Head of caudate nucleus (tissue), 42 donors: Measurements from ENCODE around the gene NRP2.
A peak's percentile ranks its signal among the peaks of the same experiment; 100 is the strongest.

Experiments used
- DNase-seq, 42 donors: peaks; one replicate each; pipeline versions ENCODE4 v3.0.0 to v3.0.0-alpha.2; 2020 to 2021; ENCODE audit warnings: mixed read lengths in 7 of 42
- intact Hi-C: fragments of 100-400 bp; cut with DNase I; formaldehyde crosslinking; loops from one replicate; pipeline ENCODE4 v1.15.0; 2022

NRP2 gene

DNA sequence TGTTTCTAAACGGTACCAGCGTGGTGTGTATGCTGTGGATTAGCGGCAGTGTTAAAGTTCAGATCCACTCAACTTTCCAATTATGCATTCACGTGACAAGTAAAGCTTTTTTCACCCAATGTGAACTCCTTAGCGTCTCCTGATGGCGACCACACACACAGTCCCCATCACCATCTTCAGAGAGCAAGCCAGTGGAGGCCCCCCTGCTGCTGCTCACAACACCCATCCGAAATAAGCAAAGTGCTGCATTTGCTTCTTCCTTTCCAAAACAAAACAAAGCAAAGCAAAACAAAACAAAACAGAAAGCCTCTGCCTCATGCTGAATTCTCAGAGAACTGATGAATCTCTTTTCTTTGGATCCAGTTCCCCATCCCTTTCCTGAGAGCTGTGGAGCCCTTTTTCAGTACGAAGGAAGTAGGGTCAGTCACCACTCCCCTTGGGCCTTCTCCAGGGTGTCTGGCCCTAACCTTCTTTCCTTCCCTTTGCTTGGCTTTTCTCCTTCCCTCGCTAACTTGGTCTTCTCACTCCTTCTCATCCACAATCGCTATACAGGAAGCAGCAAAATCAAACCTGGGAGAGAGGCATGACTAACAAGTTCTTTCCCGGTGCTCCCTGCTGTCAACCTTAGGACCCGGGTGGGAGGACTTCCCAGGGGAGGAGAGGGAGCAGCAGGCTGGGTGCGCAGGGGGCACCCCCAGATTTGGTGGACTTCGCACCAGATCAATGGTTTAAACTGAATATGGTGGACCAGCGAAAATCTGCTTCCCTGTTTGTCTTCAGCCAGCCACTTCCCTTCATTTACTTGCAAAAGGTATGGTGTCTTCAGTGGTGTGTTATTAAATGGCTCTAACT, 56.0 kb downstream of the NRP2 start:
- intact Hi-C loops = no loop called here
- no peak for DNase-seq

DNA sequence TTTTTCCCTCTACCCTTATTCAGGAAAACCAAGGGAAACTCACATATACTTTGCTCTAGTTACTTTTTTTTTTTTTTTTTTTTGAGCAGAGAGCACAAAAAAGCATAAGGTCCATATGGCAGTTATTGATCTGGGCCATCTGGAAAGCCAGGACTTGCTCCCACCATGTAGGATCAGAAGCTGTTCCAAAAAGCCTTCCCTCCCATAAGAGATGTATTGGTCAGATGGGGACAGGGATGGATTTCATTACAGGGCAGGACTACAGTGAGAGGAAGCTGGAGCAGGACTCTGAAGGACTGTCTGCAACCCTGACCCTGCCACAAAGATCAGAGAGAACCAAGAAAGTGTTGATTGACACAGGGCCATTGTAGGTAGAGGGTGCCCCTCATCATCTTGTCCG, 57.3 kb downstream of the NRP2 start:
- intact Hi-C loops = no loop called here
- no peak for DNase-seq

DNA sequence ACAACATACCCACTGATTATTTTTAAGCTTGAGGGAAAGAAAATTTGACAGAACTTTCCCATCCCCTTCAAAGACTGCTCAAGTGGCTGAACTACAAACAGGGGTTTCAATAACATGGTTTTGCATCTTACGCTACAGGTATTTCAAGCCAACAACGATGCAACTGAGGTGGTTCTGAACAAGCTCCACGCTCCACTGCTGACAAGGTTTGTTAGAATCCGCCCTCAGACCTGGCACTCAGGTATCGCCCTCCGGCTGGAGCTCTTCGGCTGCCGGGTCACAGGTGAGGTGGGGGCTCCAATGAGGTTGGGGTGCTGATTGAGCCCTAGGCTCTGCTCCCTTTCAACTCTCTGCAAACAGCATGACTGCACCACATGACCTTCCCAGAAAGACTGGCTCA, 58.1 kb downstream of the NRP2 start:
- DNase-seq = no peak
- intact Hi-C loops = no loop called here

DNA sequence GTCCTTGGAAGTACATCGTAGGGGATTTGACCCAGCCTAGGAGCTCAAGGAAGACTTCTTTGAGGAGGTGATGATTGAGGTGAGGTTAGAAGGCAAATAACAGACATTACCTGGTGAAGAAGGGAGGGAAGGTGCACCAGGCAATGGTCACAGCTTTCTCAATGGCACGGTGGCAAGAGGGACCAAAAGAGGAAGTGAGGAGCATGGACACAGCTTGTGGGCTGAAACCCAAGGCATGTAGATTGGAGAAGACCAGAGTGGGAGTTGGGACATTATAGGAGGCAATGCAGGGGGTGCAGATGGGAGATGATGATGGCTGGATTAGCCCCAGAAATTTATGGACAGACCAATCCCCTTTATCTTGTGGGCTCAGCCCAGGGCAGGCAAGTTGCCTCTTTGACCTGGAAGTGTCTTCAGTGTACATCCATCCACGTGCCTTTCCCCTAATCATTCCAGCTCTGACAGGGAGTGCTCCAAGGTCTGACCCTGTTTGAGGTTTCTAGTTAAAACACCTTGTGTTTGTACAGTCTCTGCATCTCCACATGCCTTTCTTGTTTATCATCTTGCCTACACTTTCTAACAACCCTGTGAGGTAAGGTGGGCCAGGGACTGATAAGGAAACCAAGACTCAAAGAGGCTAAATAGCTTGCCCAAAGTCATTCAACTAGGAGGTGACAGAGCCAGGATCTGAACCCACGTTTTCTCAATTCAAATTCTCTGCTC, 59.1 kb downstream of the NRP2 start:
- intact Hi-C loops = no loop called here
- no peak for DNase-seq

DNA sequence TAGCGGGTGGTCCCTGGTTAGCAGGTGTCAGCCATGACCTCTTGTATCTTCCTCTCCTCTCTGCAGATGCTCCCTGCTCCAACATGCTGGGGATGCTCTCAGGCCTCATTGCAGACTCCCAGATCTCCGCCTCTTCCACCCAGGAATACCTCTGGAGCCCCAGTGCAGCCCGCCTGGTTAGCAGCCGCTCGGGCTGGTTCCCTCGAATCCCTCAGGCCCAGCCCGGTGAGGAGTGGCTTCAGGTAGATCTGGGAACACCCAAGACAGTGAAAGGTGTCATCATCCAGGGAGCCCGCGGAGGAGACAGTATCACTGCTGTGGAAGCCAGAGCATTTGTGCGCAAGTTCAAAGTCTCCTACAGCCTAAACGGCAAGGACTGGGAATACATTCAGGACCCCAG, 60.8 kb downstream of the NRP2 start:
- DNase-seq = no peak
- intact Hi-C loops = no loop called here

DNA sequence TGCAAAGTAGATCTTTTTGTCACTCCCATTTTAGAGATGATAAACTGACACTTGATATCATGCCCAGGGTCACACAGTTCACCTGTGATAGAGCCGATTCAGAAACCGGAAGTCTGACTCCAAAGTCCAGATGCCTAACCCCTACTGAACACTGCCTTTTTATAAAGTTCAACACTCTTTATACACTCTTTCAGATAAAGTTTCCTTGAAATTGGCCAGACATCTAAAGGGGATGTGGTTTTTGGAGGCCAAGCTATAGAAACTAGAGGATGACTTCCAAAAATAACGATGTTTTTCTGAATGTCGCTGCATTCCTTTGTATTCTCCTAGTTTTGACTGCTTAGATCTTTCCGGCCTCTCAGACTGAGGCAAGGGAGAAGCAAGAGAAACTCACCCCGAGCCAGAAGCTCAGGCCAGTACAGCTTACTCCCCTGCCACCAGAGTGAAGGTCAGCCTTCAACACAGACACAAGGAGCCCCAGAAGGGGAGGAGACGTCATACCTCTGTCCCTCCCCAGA, 61.8 kb downstream of the NRP2 start:
- DNase-seq = no peak
- intact Hi-C loops = no loop called here

DNA sequence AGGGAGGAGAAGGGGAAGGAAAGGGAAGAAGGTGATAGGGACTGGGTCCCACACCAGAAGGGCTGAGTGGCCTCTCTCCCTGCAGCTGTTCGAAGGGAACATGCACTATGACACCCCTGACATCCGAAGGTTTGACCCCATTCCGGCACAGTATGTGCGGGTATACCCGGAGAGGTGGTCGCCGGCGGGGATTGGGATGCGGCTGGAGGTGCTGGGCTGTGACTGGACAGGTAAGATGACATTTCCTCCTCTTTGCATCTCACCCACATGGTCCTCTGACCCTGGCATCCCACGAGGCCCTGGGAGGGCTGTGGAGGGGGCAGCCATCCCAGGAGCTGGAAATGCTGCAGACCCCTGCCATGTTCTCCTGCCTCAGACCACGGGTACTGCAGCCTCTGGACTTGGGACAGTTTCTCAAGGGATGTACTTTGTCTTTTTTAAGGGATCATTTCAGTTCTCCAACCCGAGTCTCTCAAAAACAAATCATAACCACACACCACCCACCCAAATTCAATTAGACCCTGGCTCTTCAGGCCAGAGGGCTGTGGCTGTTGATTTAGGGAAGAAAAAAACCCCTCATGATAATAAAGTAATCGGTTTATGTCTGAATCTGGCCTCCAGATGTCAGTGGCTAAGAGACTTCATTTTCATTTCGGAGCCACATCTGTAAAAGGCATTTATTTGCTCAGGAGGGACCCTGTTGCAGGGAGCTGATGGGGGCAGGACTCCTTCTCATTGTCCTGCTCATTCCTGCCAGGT, 63.5 kb downstream of the NRP2 start:
- DNase-seq = no peak
- intact Hi-C loops = no loop called here

DNA sequence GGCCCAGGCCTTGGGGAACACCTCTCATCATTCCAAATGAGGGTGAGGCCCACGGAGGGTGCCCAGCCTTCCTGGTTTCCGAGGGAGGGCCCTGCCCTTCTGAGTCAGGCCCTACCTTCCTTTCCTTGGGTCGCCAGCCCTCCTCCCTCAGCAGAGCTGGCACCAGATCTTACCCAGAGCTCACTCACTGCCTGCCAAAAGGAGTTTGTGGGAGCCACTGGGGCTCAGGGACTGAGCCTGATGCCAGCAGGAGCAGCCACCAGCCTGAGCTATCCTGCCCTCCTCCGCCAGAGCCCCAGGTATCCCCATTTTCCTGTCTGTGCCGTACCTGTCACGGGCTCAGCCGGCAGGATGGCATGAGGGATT, 64.1 kb downstream of the NRP2 start:
- intact Hi-C loops = no loop called here
- peak in 4 of 42 donors; percentile 23 to 54 (median 36) for DNase-seq

DNA sequence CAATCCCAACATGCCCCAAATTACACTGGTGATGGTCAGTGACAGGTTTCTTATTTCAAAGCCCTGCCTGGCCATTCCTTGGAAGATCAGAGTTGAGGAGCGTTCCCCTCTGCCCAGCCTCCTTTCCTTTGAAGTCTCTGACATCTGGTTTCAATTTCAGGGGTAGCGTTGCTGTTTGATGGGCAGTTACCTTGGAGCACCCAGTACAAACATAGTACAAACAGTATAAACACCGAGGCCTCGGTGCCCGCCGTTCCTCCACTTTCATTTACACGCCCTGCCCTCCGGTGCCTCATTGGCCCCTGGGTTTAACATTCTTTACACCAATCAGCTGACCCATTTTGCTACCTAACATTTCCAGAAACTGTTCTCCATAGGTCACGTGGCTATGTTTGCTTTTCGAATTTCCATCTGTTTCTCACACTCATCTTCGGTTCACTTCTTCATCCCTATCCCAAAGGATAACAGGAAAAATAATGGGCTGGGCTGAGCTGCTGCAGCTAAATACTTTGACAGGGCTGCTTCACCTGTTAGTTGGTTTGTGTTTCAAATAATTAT, 65.6 kb downstream of the NRP2 start:
- intact Hi-C loops = no loop called here
- no peak for DNase-seq

DNA sequence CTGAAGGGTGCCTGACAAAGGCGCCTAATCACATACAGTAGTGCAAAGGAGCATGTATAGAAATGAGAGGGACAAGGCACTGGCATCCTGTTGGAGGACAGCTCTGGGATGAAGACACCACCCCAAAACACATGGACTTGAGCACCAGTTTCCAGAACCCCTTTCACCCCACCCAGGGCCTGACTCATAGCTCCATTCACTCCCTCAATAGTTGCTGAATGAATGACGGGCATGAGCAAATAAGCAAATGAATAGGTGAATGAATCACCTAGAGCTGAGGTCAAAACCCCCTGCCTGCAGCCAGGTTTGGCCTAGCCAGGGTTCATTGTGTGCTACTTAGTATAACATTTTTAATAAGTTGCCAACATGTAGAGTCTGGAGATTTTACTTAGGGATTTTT, 66.3 kb downstream of the NRP2 start:
- intact Hi-C loops = no loop called here

DNA sequence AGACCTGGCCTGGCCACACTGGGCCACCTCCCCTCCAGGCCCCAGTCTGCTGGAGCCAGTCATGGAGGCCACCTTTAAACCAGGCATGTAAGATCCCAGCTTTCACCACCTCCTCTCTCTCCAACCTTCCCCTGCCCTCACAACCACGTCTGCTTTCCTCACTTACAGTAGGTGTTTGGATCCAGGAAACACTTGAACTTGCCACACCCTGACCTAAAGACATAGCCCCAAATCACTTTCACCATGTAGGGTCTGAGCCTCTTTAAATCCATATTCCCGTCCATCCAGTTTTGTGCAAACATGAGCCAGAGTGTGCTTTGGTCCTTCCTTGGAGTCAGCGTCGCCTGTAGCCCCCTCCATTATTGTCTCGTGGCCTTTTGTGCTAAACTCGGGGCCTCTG, 66.8 kb downstream of the NRP2 start:
- DNase-seq = no peak
- intact Hi-C loops = no loop called here

More for the DNA sequence above, 66.3 kb downstream of the NRP2 start:
- DNase-seq = peak in 2 of 42 donors; percentile 29 to 64

DNA sequence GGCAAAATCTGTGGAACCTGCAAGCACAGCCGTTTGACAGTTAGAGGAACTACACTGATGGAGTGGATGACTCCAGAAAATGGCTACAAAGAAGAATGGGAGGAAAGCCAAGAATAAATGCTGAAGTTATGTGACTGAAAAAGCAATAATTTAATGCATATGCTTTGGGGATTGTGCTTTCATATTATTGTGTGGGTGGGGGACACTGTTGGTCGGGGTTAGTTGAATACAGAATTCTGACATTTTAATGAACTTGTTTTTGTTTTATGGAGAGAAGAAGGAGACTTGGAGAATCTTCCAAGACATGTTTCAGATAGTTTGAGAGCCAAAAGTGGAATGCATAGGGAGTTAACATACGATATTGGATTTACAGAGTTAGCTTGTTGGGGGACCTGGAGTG, 68.5 kb downstream of the NRP2 start:
- intact Hi-C loops = no loop called here
- DNase-seq = no peak

DNA sequence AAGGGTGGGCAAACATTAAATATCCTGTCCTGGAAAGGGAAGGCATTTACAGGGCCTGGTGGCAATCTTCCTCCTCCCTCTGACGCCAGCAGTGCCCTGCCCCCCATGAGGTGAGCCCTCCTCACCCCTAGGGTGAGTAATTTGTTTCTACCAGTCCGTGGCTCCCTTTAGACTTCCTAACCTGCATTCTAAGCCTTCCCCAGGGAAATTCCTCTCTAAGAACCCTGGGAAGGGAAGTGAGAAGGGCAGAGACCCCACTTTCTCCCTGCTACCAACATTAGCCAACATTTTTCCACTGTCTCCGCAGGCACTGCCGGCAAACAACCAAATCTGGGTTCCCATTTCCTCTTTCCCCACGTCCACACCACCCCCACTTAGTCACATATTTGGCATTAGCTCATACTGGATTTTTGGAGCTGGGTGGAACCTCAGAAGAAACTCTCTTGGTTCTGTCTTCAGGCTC, 69.3 kb downstream of the NRP2 start:
- intact Hi-C loops = no loop called here
- DNase-seq = no peak

DNA sequence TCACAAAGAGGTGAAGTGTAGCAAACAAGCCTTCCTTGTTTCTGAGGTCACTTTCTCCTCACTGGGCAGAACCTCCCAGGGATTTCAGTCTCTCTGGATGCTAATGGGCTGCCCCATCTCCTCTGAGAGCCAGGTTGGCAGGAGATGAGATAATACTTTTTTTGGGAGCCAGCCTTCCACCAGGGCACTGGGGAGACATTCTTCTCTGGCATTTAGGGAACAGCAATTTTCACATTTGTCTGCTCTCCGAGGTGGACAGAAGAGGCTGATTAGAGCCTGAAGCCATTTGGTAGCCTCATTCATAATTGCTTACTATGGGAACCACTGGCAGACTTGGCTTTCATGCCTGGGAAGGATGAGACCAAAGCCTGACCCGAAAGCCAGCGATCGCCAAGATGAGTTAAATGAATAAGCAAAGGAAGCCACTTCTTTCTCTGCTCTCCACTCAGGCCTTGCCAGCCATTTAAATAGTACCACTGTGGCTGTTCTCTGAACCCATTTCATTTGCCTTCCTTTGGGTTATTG, 70.1 kb downstream of the NRP2 start:
- intact Hi-C loops = no loop called here
- peak in 1 of 42 donors; percentile 37 for DNase-seq

DNA sequence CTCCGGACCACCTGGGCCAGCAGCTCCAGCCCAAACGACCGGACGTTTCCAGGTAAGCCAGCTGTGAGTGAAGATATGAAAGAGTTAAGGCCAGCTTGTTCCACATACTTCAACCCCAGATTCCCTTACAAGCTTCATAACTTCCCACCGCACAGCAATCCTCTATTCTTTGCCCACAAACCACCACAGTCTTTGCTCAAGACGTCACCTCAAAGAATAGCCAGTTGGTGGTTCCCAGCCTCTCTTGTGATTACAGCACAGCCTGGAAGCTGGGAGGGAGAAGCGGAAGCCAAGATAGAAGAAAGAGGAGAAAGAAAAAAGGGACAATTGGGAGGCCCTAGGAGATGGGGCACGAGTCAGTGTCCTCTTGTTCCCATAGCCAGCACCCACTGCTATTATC, 70.6 kb downstream of the NRP2 start:
- intact Hi-C loops = no loop called here

DNA sequence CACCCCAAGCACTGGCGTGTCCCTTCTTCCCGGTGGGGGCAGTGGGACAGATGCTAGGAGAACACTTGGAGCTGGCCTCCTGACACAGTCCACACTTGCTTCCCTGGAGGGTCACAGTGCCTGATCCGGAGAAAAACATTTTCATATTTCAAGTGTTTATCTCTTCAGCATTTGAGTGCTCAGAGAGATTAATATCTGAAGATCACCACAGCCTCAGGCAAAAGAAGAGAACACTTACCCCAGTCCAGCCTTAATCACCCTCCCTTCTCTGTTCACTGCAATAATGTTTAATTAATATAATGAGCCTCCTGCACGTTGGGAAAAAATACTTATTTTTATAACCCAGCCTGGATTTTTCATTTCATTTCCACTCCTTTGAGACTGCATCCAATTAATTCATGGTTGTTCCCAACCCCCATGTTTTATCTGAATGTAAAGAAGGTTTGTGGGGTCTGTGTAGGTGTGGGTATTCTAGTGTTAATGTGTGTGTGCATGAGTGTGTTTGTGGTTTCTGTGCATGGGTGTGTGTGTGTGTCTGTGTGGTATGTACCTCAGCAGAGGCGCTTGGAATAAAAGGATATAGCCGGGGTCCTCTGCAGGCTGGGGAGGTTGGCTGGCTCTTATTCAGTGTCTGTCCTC, 72.1 kb downstream of the NRP2 start:
- no peak for DNase-seq
- intact Hi-C loops = no loop called here

More for the DNA sequence above, 70.6 kb downstream of the NRP2 start:
- DNase-seq = no peak

DNA sequence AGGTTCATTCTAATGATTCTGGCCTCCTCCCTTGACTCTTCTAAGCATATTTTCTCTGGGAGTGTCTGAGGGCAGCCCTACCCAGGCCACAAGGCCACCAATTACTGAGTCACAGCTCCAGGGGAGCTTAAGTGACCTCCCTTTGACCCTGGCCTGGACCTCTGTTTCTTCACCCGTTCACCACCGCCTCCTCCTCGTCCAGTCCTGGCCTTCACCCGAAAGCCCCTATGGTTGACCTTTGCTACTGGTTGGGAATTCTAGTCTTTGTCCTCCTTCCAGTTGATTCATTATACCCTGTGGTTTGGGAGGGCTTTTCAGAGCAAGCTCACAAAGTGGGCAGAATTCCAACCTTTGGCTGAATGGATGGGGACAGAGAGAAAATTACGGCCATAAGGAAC, 72.6 kb downstream of the NRP2 start:
- intact Hi-C loops = no loop called here
- no peak for DNase-seq

DNA sequence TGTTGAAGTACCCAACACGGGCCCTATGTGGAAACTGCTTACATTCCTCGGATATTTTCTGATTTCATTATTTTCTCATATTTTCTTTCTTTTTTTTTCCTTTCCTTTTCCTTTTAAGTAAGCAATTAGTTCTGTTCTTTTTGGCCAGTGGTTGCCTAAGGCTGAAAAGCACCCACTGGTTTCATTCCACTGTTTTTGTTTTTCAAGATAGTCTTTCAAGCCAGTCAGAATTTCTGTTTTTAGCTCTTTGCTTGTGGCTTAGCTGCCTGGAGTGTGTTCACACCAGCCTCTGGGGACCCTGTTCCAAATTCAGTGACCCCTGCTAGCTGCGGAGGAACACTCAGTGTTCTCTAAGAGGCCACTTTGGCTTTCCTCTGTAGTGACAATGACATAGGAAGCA, 73.6 kb downstream of the NRP2 start:
- DNase-seq = peak in 2 of 42 donors; percentile 26 to 56

DNA sequence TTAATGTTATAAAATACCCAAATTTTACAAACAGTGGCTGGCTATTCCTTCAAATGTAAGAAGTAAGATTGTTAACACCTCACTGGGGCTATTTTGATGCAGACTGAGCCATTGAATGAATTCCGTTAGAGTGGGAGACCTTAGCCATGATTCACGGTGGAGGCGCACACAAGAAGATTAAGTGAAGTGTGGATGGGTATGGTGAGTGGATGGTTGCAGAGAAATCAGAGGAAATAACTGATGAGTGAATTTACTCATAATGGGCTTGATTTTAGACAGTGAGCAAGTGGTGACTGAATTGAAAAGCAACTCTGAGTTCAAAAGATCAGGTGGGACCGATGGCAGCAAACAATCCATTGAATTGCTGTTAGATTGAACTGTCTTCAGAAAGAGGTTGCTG, 75.0 kb downstream of the NRP2 start:
- intact Hi-C loops = no loop called here
- no peak for DNase-seq

More for the DNA sequence above, 73.6 kb downstream of the NRP2 start:
- intact Hi-C loops = no loop called here
